Measurements from ENCODE around the gene MAMLD1.

MAMLD1 gene

DNA sequence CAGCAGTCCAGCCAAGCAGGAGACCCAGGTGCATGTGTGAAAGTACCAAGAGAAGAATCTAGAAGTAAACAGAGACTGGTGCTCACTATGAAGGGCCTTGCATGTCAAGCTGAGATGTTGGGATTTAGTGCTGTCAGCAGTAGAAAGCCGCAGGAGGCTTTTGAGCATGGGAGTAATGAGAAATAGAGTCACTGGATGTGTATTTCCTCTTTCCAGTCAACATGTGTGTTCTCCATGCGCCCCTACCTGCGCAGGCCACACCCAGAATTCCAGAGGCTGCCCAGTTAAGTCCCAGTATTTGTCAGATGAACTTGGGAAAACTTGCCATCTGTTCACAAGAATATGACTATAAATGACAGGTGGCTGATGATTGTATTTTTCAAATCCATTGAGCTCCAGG, 4.5 kb upstream of the MAMLD1 start:
- no peak for DNase-seq

DNA sequence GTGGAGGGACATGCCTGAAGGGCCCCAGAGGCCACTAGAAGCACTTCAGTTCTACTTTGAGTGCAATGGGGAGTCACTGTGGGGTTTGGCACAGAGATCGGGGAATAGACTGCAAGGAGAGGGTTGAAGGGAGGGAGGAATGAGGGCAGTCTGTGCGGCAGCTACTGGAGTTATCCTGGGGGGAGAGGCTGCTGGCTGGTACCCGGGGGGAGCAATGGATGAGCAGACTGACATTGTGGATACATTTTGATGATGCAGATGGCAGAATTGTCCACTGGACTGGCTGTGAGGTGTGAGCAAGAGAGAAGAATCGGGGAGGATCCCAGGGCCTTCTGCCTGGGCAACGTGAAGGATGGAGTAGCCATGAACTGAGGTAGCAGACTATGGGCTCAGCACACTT, 2.8 kb upstream of the MAMLD1 start:
- no peak for DNase-seq

DNA sequence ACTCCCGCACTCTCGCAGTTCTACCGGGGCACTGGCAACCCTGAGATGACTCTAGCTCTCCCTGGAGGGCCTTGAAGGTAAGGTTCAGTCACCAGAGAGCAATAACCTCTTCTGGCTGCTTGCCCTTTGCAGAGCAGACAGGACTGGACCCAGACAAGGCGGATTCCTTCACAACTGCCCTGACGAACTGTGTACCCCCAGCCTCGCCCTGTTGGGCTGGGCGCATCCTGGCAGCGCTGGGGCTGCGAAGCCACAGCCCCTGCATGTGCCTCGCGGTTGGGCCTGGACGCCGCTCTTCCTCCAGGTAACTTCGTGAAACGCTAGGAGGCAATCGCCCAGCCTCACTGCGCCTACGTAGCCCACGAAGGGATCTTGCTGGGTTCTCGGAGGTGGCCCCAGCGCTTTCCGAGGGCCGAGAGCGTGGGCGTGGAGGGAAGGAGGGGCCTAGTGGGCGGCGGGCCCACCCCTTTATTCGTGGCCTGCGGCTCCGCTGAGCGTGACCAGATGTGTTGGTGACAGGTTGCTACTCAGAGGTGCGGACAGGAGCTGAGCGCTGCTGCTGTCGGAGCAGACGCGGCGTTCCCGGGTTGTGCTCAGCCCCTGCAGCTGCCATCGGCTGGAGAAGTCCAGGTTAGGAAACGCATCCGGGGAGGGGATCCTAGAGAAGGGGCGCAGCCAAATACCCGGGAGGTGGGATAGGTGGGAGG, 1.9 kb upstream of the MAMLD1 start:
- no peak for DNase-seq

- DNase-seq = no peak
Observed at GRCh38 chrX:150361777-150362351, 1.3 kb upstream of the MAMLD1 start.

- DNase-seq = no peak
Observed at GRCh38 chrX:150363561-150364346, 637 bp downstream of the MAMLD1 start.

GRCh38 chrX:150364347-150365050, 1.4 kb downstream of the MAMLD1 start:
- DNase-seq = no peak

DNA sequence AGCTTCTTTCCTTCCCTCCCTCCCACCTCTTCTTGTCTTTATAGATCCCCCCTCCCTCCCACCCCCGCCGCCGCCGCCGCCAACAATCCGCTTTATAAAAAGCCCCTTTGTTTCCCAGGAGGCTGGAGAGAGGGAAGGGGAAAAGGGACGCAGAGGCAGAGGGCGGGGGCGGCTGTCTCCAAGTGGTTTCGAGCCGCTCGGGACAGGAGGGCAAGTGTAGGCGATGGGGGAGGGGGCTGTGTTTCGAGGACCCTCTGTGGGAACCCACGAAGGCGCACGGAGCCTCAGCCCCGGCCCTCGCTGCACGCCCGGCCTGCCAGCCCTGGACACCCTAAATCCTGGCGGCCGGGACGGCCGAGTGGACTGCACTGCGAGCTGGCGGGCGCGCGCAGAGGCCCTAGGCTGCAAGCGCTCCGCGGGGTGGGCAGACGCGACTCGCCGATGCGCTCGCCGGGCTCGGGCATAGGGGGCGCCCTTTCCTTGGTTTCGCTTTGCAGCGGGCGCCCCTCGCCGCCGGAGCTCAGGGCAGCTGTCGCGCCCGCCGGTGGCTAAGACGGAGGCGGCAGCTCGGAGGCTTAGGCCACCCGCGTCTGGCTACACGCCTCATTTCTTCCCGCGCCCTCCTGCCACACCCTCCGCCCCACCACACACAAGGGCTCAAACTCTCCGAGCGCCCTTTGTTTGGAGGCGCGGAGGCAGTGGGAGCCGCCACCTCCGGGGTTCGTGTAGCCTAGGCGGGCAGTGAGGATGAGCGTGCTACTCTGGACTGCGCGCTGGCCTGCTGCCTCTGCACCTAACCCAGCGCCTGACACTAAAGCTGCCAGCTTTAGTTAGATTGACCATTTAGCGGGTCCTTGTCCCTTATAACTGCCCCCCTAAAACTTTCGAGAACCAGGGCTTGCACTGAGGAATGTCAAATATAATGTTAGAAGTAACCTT, 2.2 kb downstream of the MAMLD1 start:
- peak in 1 of 2 experiments; percentile 60 for DNase-seq

GRCh38 chrX:150365990-150366911, 3.1 kb downstream of the MAMLD1 start:
- DNase-seq = no peak

DNA sequence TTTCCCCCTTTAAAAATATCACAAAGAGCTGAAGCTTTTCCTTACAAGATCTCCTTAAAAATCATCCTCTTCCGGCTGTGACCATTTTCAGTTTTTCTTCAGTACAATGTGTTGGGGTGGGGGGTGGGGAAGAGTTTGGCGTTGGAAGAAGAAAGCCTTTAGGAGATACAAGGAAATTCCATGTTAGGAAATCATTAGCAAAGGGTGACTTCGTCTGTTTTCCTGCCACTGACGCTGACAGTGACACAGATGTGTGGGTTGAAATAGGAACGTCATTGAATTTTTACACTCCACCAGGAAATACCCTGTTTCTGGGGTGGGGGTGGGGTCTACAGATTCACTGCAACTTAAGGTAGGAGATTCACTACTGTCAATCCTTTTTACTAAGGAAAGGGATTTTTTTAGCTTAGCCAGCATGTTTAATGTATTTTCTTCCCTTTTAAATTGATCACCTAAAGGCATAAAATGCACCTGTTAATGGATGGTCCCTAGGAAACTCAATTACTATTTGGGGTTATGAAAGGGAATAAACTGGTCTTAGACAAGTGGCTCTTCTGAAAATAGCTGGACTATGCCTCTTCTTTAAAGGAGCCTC, 3.9 kb downstream of the MAMLD1 start:
- no peak for DNase-seq

GRCh38 chrX:150370589-150371312, 7.6 kb downstream of the MAMLD1 start:
- no peak for DNase-seq

GRCh38 chrX:150371877-150372276, 8.8 kb downstream of the MAMLD1 start:
- no peak for DNase-seq

DNA sequence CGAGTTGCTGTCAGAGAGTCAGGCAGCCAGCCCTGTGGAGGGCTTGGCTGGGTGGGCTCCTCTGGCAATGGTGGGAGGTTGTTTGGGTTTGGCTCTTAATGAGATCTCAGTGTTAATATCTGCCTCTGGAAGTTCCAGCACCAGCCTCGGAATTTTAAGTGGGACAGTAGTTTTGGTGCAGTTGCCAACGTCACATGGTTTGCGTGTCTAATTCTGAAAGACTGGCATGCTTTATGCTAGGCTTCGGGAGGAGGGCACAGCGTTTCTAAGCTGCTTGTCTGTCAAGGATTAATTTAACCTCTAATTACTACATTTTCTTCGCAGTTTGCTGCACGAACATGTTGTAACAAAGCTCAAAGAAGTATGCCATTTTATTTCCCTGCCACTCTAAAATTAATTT, 9.2 kb downstream of the MAMLD1 start:
- no peak for DNase-seq

DNA sequence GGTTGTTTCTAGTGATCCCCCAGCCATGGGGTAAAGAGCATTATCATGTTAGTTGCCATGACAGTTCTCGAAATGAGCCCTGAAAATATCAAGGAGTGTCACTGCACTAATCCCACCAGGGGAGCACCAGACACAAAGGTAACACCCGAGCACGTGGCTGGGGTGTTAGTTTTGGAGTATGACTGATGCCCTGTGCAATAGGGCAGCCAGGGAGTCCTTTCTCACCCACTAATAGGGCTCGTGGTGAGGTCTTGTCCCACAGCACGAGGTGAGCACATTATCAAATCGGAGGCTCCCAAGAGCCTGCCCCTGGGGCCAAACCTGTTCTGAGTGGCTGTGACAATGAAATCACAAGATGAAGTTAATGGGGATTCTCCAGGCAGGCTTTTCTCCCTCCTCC, 9.6 kb downstream of the MAMLD1 start:
- DNase-seq = no peak

GRCh38 chrX:150375243-150375770, 12.2 kb downstream of the MAMLD1 start:
- no peak for DNase-seq

DNA sequence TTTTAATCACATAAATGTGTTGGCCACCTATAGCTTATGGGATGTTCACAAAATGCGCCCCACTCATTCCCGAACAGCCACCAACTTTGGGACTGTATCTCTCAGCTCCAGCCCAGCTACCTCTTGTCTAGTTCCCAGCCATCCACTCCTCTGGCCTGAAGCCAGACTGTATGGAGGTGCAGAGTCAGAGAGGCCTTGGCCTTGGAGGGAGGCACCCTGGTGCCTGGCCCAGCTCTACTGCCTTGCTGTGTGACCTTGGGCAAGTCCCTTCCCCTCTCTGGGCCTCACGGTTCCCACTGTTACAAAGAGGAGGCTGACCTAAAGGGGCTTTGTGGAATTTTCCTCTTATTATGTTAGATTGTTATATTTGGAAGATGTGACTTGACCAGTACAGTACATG, 13.9 kb downstream of the MAMLD1 start:
- no peak for DNase-seq

DNA sequence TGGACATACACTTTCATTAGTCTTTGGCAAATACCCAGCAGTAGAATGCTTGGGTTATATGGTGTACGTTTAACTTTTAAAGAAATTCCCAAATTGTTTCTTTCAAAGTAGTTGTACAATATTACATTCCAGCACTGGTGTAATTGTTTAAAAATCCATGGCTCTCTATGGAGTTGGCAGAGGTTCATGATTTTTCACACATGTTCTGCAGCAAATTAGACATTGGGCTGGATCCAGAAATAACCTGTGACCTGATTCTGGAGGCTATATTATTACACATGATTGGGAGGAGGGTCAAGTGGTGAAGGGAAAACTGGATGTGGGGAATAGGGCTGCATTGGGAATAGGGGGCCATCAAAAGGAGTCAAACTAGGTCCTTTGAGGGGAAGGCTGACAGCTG, 41.9 kb downstream of the MAMLD1 start:
- DNase-seq = no peak

DNA sequence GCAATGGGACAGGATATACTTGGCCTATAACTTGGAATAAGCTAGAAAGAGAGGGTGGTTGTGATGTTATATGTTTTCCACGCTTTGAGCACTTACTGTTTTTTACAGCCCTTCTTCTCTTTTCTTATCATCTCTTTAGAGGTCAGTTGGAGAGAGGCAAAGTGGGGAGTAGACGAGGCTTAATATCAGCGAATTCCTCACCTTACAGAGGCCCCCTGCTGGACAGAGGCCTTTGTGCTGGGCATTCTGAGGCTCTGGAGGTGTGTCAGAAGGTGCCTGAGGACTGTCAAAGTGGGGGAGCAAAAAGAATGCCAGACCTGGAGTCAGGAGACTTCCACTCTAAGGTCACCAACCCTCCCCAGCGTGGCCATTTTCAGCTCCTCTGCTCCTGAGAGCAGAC, 42.5 kb downstream of the MAMLD1 start:
- DNase-seq = no peak

DNA sequence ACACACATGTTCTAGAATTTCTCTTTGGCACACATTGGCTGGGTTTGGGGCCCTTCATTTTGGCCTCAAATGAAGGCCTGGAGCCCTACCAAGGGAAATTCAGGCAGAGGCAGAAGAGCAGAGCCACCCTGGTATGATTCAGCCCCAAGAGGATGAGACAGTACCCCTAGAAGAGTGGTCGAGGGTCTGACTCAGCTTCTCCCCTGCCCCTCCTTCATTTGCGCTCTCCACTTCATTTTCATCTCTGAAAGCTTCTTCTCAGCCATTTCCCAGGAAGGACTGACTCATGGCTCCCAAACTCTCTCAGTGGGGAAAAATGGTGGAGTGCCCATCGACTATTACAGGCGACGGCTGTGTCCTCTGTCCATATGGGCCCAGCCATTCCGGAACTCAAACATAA, 43.5 kb downstream of the MAMLD1 start:
- no peak for DNase-seq

GRCh38 chrX:150408007-150408406, 44.9 kb downstream of the MAMLD1 start:
- no peak for DNase-seq

DNA sequence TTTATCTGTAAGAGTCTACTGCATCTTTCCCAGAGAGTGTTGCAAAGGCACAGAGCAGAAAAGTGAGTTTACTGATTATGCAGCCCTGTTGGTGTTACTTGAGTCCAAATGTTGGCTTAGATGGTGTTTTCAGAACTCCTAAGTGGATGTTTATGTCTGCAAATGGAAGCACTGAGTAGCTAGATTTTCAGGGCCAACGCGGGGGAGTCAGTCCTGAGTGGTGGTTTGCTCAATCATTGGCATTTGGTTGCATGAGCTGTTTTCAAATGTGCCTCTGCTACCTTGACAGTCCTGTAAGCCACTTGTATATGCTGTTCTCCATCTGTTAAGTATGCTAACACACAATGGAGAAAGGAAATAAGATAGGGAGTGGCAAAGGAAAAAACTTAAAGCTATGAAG, 45.4 kb downstream of the MAMLD1 start:
- DNase-seq = no peak

Measured in NCI-H1930 (cell line).